Gastrocnemius medialis (tissue), 4 donors: ENCODE measurements around the gene UNC5A. TPM values are rescaled to one million over a fixed set of nuclear protein-coding genes. Genes with fewer than 3 reads are reported as not detected.

Experiments used
- ATAC-seq, 2 donors: fragments of 150-250 bp; one replicate each; pipeline ENCODE4 v1.9.1; 2016
- DNase-seq, 2 donors: peaks; one replicate each; pipeline ENCODE4 v3.0.0-alpha.2; 2019
- H3K27ac ChIP-seq, 4 donors: fragments of 200-600 bp; sonication (generic); 1 replicate in 1 of 4; 2 replicates in 3 of 4; pipeline ENCODE4 v1.5.1; 2016 to 2018; ENCODE audit warnings: mild to moderate bottlenecking in 2 of 4, moderate library complexity in 1 of 4
- H3K27me3 ChIP-seq, 3 donors: fragments of 200-600 bp; sonication (generic) in 2 of 3; 1 replicate in 1 of 3; 2 replicates in 2 of 3; pipeline versions ENCODE4 v1.5.1 to v1.6.0; 2016 to 2019; ENCODE audit warnings: mild to moderate bottlenecking in 1 of 3, moderate library complexity in 1 of 3
- H3K36me3 ChIP-seq, 2 donors: fragments of 200-600 bp; sonication (generic) in 1 of 2; one replicate each; pipeline ENCODE4 v1.5.1; 2017 to 2018
- H3K4me1 ChIP-seq, 2 donors: fragments of 200-600 bp; sonication (generic) in 1 of 2; one replicate each; pipeline ENCODE4 v1.5.1; 2016 to 2017; ENCODE audit warnings: mild to moderate bottlenecking in 2 of 2
- H3K4me3 ChIP-seq, 4 donors: fragments of 200-600 bp; sonication (generic) in 3 of 4; 1 replicate in 1 of 4; 2 replicates in 3 of 4; pipeline ENCODE4 v1.5.1; 2016 to 2019; ENCODE audit warnings: mild to moderate bottlenecking in 2 of 4
- H3K9me3 ChIP-seq, 3 donors: fragments of 200-600 bp; sonication (generic) in 2 of 3; 1 replicate in 1 of 3; 2 replicates in 2 of 3; pipeline ENCODE4 v1.5.1; 2016 to 2019
- POLR2A ChIP-seq, 2 donors: fragments of 450-650 bp; IDR thresholded peaks; one replicate each; pipeline ENCODE4 v1.6.1; 2017; ENCODE audit warnings: antibody characterized with exemption in 2 of 2, mild to moderate bottlenecking in 2 of 2, moderate library complexity in 2 of 2
- in situ Hi-C, 4 donors: fragments of 200-750 bp; cut with MboI; loops; one replicate each; pipeline versions ENCODE4 v1.15.0 to v1.8.0; 2017; ENCODE audit warnings: low sequenced_read_pairs in 4 of 4
- intact Hi-C: fragments of 100-400 bp; cut with DNase I; formaldehyde crosslinking; loops from one replicate; pipeline ENCODE4 v1.15.1; 2023; ENCODE audit warnings: low total_unique reads
- total RNA-seq, 4 donors: library from RNA; depleted of rRNA; stranded (reverse); fragments of >200 nt; gene quantifications; one replicate each; pipeline versions ENCODE4 v1.1.0 to v1.2.3, GENCODE V29; 2016
- TF ChIP-seq, protein P1 (sequence below), 5 experiments: fragments of 450-650 bp in 3 of 5; fragments of 200-600 bp in 2 of 5; sonication (generic) in 2 of 5; IDR thresholded peaks in 4 of 5; conservative IDR thresholded peaks in 1 of 5; 1 replicate in 4 of 5; 2 replicates in 1 of 5; pipeline ENCODE4 v1.5.1; 2016 to 2019; ENCODE audit warnings: antibody characterized with exemption in 5 of 5, mild to moderate bottlenecking in 3 of 5, moderate library complexity in 3 of 5

The UNC5A gene
- total RNA-seq, 4 donors from 2014 or later, result 0.10 to 0.55 TPM; not detected in 2

- DNase-seq (no peak), ATAC-seq (no peak)
These were observed 89.8 kb downstream of the UNC5A start for GRCh38 chr5:176899946-176900779.

GRCh38 chr5:176900780-176901204 is 90.4 kb downstream of the UNC5A start:
- TF ChIP-seq POLR2A (IDR thresholded peaks at IDR 0.05), result no peak
- TF ChIP-seq, protein P1, sequence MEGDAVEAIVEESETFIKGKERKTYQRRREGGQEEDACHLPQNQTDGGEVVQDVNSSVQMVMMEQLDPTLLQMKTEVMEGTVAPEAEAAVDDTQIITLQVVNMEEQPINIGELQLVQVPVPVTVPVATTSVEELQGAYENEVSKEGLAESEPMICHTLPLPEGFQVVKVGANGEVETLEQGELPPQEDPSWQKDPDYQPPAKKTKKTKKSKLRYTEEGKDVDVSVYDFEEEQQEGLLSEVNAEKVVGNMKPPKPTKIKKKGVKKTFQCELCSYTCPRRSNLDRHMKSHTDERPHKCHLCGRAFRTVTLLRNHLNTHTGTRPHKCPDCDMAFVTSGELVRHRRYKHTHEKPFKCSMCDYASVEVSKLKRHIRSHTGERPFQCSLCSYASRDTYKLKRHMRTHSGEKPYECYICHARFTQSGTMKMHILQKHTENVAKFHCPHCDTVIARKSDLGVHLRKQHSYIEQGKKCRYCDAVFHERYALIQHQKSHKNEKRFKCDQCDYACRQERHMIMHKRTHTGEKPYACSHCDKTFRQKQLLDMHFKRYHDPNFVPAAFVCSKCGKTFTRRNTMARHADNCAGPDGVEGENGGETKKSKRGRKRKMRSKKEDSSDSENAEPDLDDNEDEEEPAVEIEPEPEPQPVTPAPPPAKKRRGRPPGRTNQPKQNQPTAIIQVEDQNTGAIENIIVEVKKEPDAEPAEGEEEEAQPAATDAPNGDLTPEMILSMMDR (IDR thresholded peaks at IDR 0.05 in 4 of 5, conservative IDR thresholded peaks at IDR 0.05 in 1 of 5), result no peak
- Histone ChIP-seq H3K4me1 (no peaks in the 10 kb centered on the region), H3K4me3 (no peak overlapping the region), H3K36me3 (peaks cover 0 to 33% of the 10 kb centered on the region in 2 donors), H3K9me3 (no peaks in the 10 kb centered on the region), H3K27me3 (no peaks in the 10 kb centered on the region), H3K27ac (no peak overlapping the region)
- DNase-seq (no peak), ATAC-seq (no peak)
- intact Hi-C loops (no loop called here), in situ Hi-C loops (no loop called here)

More at GRCh38 chr5:176899946-176900779, 89.8 kb downstream of the UNC5A start:
- no peaks in the 10 kb centered on the region for H3K9me3 ChIP-seq
- intact Hi-C loops (no loop called here), in situ Hi-C loops (no loop called here)
- H3K36me3 ChIP-seq, result peaks cover 0 to 27% of the 10 kb centered on the region in 2 donors
- H3K27me3 ChIP-seq, result no peaks in the 10 kb centered on the region
- no peaks in the 10 kb centered on the region for H3K4me1 ChIP-seq
- TF ChIP-seq, protein P1 (IDR thresholded peaks at IDR 0.05 in 4 of 5, conservative IDR thresholded peaks at IDR 0.05 in 1 of 5), result no peak
- TF ChIP-seq POLR2A (IDR thresholded peaks at IDR 0.05), result no peak
- H3K27ac ChIP-seq, result no peak overlapping the region
- no peak overlapping the region for H3K4me3 ChIP-seq

GRCh38 chr5:176901260-176902101 is 91.1 kb downstream of the UNC5A start:
- intact Hi-C loops, result no loop called here
- Histone ChIP-seq H3K27me3 (no peaks in the 10 kb centered on the region), H3K4me3 (no peak overlapping the region), H3K27ac (no peak overlapping the region), H3K4me1 (no peaks in the 10 kb centered on the region), H3K9me3 (no peaks in the 10 kb centered on the region), H3K36me3 (peaks cover 0 to 40% of the 10 kb centered on the region in 2 donors)
- TF ChIP-seq POLR2A (IDR thresholded peaks at IDR 0.05), result no peak
- TF ChIP-seq, protein P1 (IDR thresholded peaks at IDR 0.05 in 4 of 5, conservative IDR thresholded peaks at IDR 0.05 in 1 of 5), result no peak
- ATAC-seq (no peak), DNase-seq (no peak)
- in situ Hi-C loops, result no loop called here

GRCh38 chr5:176902102-176902814 is 91.9 kb downstream of the UNC5A start:
- Histone ChIP-seq H3K36me3 (peaks cover 0 to 48% of the 10 kb centered on the region in 2 donors), H3K9me3 (no peaks in the 10 kb centered on the region), H3K27me3 (no peaks in the 10 kb centered on the region), H3K4me3 (no peak overlapping the region), H3K4me1 (no peaks in the 10 kb centered on the region), H3K27ac (no peak overlapping the region)
- intact Hi-C loops (no loop called here), in situ Hi-C loops (no loop called here)
- ATAC-seq (no peak), DNase-seq (no peak)
- TF ChIP-seq, protein P1 (IDR thresholded peaks at IDR 0.05 in 4 of 5, conservative IDR thresholded peaks at IDR 0.05 in 1 of 5), result no peak
- TF ChIP-seq POLR2A (IDR thresholded peaks at IDR 0.05), result no peak
